Activated naive CD4-positive, alpha-beta T cell treated with anti-CD3 and anti-CD28 coated beads, Interleukin-2, amount 50 U/mL, for 16 hours (primary cell): ENCODE results near the gene MRC2.
"Not testable (repeated sequence)": the region's sequence is repeated elsewhere in the genome, so short reads cannot be mapped to it uniquely, and the experiment has no call there.

ENCODE experiments used
- DNase-seq: peaks from one replicate; pipeline ENCODE4 v3.0.0-alpha.2; 2020

The MRC2 gene

GRCh38 chr17:62627219-62627903 lies at the start of gene MRC2:
TSS of gene MRC2 (plus strand) at chr17:62627670. CDS start at chr17:62627803, 133 bp downstream.
- peak; percentile 48 for DNase-seq

- no peak for DNase-seq
Measured at GRCh38 chr17:62578757-62579487, 48.5 kb upstream of the MRC2 start.

GRCh38 chr17:62580947-62581346 lies 46.5 kb upstream of the MRC2 start:
- no peak for DNase-seq

- DNase-seq: no peak
Measured at GRCh38 chr17:62581764-62582163, 45.7 kb upstream of the MRC2 start.

GRCh38 chr17:62587554-62587953 lies 39.9 kb upstream of the MRC2 start:
- DNase-seq: no peak

GRCh38 chr17:62588109-62588508 lies 39.4 kb upstream of the MRC2 start:
- DNase-seq: no peak

- DNase-seq: no peak
Measured at GRCh38 chr17:62591333-62591732, 36.1 kb upstream of the MRC2 start.

- not testable (repeated sequence) for DNase-seq
Measured at GRCh38 chr17:62591822-62592221, 35.6 kb upstream of the MRC2 start.

- no peak for DNase-seq
Measured at GRCh38 chr17:62592341-62593099, 35.0 kb upstream of the MRC2 start.

GRCh38 chr17:62595484-62595883 lies 32.0 kb upstream of the MRC2 start:
- DNase-seq: no peak

- no peak for DNase-seq
Measured at GRCh38 chr17:62596662-62597061, 30.8 kb upstream of the MRC2 start.

GRCh38 chr17:62597150-62597549 lies 30.3 kb upstream of the MRC2 start:
- no peak for DNase-seq

GRCh38 chr17:62597920-62598319 lies 29.6 kb upstream of the MRC2 start:
- DNase-seq: no peak

- no peak for DNase-seq
Measured at GRCh38 chr17:62599964-62600657, 27.4 kb upstream of the MRC2 start.

GRCh38 chr17:62600805-62601204 lies 26.7 kb upstream of the MRC2 start:
- no peak for DNase-seq

- no peak for DNase-seq
Measured at GRCh38 chr17:62601471-62601870, 26.0 kb upstream of the MRC2 start.

- DNase-seq: not testable (repeated sequence)
Measured at GRCh38 chr17:62603783-62604182, 23.7 kb upstream of the MRC2 start.

- DNase-seq: no peak
Measured at GRCh38 chr17:62605588-62605987, 21.9 kb upstream of the MRC2 start.

GRCh38 chr17:62611292-62611691 lies 16.2 kb upstream of the MRC2 start:
- no peak for DNase-seq

GRCh38 chr17:62611728-62612127 lies 15.7 kb upstream of the MRC2 start:
- no peak for DNase-seq

- DNase-seq: not testable (repeated sequence)
Measured at GRCh38 chr17:62612289-62612688, 15.2 kb upstream of the MRC2 start.

- DNase-seq: not testable (repeated sequence)
Measured at GRCh38 chr17:62613095-62613494, 14.4 kb upstream of the MRC2 start.

GRCh38 chr17:62614142-62614541 lies 13.3 kb upstream of the MRC2 start:
- no peak for DNase-seq
